ENCODE measurements around the gene TTC3.

GRCh38 chr21:37062593-37062935, 10.5 kb upstream of the TTC3 start:
- no peak for TF ChIP-seq CEBPB (tag; IDR thresholded peaks at IDR 0.05)
- no peak for TF ChIP-seq ARNT (IDR thresholded peaks at IDR 0.05)
- no peak for TF ChIP-seq ZSCAN32 (CRISPR knock-in tag; IDR thresholded peaks at IDR 0.05)
- no peak for TF ChIP-seq TAF9B (IDR thresholded peaks at IDR 0.05; ENCODE audit: partially characterized antibody)
- no peak for TF ChIP-seq SIN3A (IDR thresholded peaks at IDR 0.05; ENCODE audit: borderline replicate concordance in 2 of 2, control insufficient read depth in 1 of 2, low read depth in 2 of 2, low read length in 2 of 2)
- TF ChIP-seq PHF21A (IDR thresholded peaks at IDR 0.05; ENCODE audit: borderline replicate concordance, low read depth): no peak
- no peak for TF ChIP-seq E4F1 (CRISPR knock-in tag; IDR thresholded peaks at IDR 0.05; ENCODE audit: borderline replicate concordance)
- TF ChIP-seq ETS2 (tag; IDR thresholded peaks at IDR 0.05; ENCODE audit: borderline replicate concordance, poor library complexity, severe bottlenecking): no peak
- no peak for TF ChIP-seq CBX2 (IDR thresholded peaks at IDR 0.05; ENCODE audit: insufficient read depth, low read length, poor library complexity, severe bottlenecking)
- no peak for TF ChIP-seq MAX (CRISPR knock-in tag; IDR thresholded peaks at IDR 0.05)
- no peak for TF ChIP-seq FOSL1 (tag; conservative IDR thresholded peaks at IDR 0.05)
